ENCODE results near the gene SAMD4B.

Gene SAMD4B, protein sequence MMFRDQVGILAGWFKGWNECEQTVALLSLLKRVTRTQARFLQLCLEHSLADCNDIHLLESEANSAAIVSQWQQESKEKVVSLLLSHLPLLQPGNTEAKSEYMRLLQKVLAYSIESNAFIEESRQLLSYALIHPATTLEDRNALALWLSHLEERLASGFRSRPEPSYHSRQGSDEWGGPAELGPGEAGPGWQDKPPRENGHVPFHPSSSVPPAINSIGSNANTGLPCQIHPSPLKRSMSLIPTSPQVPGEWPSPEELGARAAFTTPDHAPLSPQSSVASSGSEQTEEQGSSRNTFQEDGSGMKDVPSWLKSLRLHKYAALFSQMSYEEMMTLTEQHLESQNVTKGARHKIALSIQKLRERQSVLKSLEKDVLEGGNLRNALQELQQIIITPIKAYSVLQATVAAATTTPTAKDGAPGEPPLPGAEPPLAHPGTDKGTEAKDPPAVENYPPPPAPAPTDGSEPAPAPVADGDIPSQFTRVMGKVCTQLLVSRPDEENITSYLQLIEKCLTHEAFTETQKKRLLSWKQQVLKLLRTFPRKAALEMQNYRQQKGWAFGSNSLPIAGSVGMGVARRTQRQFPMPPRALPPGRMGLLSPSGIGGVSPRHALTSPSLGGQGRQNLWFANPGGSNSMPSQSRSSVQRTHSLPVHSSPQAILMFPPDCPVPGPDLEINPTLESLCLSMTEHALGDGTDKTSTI
- 39.5 to 74.0 (median 42.6) reads per million in 9 experiments for total RNA-seq

DNA sequence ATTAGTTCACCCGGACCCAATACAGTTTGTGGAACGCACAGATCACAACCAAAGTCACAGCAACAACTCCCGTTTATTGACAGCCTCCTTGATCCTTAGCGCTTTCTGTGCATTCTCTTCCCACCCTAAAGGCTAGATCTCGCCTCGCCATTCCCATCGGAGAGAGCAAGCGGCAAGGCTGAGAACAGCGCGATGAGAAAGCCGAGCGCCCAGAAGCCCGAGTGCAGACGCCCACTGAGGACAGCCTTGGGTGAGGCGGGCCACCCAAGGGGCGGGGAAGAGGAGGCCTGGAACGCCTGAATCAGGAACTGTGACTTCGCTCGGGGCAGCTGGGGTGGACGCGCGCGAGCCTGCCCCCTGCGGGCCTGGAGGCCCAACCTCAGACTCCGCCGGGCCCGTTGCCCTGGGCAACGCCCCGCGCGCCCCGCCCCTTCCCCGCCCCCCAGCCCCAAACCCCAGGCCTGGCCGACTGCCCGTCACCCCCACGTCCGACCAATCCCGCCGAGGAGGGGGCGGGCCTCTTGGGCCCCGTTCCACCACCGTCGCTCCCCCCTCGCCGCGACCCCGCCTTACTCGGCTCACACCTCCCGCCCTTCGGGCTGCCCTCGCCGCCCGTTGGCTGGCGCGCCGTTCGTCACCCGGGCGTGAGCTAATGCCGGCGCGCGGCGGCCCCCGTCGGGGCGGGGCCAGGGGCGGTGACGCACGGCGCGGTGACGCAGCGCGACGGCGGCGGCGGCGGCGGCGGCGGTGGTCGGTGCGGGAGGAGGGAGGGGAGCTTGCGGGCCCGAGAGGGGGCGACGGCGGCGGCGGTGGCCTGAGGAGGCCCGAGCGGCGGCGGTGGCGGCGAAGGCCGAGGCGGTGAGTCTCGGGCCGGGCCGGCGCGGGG lies at the start of gene SAMD4B:
Gene SAMD4B, plus strand, starts transcription at position 703 of the 886 bp plus-strand sequence. CDS start 14,473 bp downstream, outside the sequence.
- DNase-seq, result peak; percentile 98 to 99 (median 99)
- Mint-ChIP-seq H3K27me3 (no peaks in the 10 kb centered on the region), H3K27ac (peak within 1 kb of the TSS; percentile 91 to 95), H3K4me3 (peak within 1 kb of the TSS; percentile 95 to 97), H3K36me3 (ENCODE audit: insufficient read depth) (peaks cover 16% of the 10 kb centered on the region), H3K9me3 (no peaks in the 10 kb centered on the region), H3K4me1 (ENCODE audit: low read depth in 2 of 2) (peaks cover 40 to 60% of the 10 kb centered on the region in 2 donors)
- ATAC-seq (replicated peaks), result peak; percentile 87

DNA sequence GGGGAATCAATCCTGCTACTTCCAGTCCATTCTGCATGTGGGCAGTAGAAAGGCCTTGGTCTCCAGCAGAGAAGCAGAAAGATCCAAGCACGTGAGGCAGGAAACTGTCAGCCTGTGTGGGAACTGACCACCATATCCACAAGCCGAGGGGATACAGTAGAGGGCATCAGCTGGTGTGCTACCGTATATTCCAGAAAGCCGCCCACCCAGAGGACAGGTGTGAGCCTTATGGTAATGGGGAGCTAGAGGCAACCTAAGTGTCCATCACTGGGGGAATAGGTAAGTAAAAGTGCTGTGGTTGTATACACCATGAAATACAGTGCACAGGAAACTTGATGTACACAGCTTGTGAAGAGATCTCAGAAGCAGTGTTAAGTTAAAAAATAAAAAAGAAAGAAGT lies 48.8 kb upstream of the SAMD4B start:
- Mint-ChIP-seq H3K27ac (no peak overlapping the region), H3K27me3 (no peaks in the 10 kb centered on the region), H3K9me3 (no peaks in the 10 kb centered on the region), H3K4me1 (ENCODE audit: low read depth in 2 of 2) (peaks cover 22 to 28% of the 10 kb centered on the region in 2 donors), H3K36me3 (ENCODE audit: insufficient read depth) (peaks cover 10% of the 10 kb centered on the region), H3K4me3 (no peak overlapping the region)
- DNase-seq (no peak), ATAC-seq (replicated peaks) (no peak)

DNA sequence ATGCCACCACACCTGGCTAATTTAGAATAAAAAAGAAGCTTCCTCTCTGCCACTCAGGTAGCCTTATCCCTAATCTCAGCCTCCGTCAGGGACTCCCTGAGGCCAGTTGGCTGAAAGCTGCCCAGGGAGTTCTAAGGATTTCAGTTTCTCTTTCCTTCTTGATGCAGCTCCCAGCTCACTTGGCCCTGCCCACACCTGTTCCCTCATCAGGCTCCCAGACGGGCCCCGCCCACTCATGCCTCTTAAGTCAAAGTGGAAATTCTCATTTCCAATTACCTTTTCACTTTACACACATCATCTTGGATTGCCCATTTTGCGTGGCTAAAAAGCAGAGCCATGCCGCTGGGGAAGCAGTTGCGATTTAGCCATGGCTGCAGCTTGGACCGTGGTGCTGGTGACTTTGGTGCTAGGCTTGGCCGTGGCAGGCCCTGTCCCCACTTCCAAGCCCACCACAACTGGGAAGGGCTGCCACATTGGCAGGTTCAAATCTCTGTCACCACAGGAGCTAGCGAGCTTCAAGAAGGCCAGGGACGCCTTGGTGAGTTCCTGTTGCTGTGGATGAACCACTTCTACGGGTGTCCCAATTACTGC lies 46.1 kb upstream of the SAMD4B start, which contains the start of gene IFNL1:
Gene IFNL1, plus strand, starts transcription at position 353 of the 591 bp plus-strand sequence. Its CDS starts 15 bp downstream, at position 368.
- ATAC-seq (replicated peaks), result no peak
- H3K4me3 Mint-ChIP-seq, result peak within 1 kb of the TSS in 1 of 2 donors; percentile 54
- DNase-seq, result no peak
- H3K9me3 Mint-ChIP-seq, result no peaks in the 10 kb centered on the region
- H3K4me1 Mint-ChIP-seq (ENCODE audit: low read depth in 2 of 2), result peaks cover 36 to 50% of the 10 kb centered on the region in 2 donors
- peak within 1 kb of the TSS; percentile 75 to 87 for H3K27ac Mint-ChIP-seq
- H3K36me3 Mint-ChIP-seq (ENCODE audit: insufficient read depth), result peaks cover 21% of the 10 kb centered on the region
- H3K27me3 Mint-ChIP-seq, result no peaks in the 10 kb centered on the region

DNA sequence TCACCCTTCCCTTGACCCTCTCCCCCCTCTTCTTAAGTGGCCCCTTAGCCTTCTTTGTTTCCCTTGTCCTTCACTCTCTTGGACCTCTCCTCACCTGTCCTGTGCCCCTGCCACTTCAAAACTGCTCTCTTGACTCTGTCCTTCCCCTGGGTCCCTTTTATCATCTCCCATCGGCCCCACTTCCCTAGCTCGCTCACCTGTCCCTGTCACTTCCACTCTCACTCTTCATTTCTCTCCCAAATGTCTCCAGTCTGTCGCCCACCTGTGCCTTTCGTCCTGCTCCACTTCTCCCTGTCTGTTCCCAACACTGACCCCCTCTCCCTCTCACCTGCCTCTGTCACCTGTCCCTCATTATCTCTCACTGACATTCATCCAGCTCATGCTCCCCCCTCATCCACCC lies 45.3 kb upstream of the SAMD4B start:
- DNase-seq (no peak), ATAC-seq (replicated peaks) (no peak)
- Mint-ChIP-seq H3K27ac (peak overlapping the region; percentile 75 to 87), H3K27me3 (no peaks in the 10 kb centered on the region), H3K9me3 (no peaks in the 10 kb centered on the region), H3K4me1 (ENCODE audit: low read depth in 2 of 2) (peaks cover 36 to 50% of the 10 kb centered on the region in 2 donors), H3K4me3 (peak overlapping the region in 1 of 2 donors; percentile 54), H3K36me3 (ENCODE audit: insufficient read depth) (peaks cover 21% of the 10 kb centered on the region)

DNA sequence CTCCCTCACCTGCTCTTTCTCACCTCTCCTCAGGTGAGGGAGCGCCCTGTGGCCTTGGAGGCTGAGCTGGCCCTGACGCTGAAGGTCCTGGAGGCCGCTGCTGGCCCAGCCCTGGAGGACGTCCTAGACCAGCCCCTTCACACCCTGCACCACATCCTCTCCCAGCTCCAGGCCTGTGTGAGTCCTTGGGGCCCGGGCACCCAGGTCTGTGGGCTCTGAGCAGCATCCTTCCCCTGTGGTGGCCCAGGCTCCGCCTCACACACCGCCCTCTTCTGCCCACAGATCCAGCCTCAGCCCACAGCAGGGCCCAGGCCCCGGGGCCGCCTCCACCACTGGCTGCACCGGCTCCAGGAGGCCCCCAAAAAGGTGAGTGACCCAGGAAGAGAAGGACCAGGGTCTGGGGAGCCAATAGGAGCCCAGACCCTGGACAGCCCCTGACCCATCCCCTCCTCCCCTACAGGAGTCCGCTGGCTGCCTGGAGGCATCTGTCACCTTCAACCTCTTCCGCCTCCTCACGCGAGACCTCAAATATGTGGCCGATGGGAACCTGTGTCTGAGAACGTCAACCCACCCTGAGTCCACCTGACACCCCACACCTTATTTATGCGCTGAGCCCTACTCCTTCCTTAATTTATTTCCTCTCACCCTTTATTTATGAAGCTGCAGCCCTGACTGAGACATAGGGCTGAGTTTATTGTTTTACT lies 44.1 kb upstream of the SAMD4B start:
- Mint-ChIP-seq H3K4me3 (peak overlapping the region; percentile 75 to 81), H3K36me3 (ENCODE audit: insufficient read depth) (peaks cover 21% of the 10 kb centered on the region), H3K4me1 (ENCODE audit: low read depth in 2 of 2) (peaks cover 38 to 50% of the 10 kb centered on the region in 2 donors), H3K27me3 (no peaks in the 10 kb centered on the region), H3K27ac (peak overlapping the region; percentile 69 to 87), H3K9me3 (no peaks in the 10 kb centered on the region)
- ATAC-seq (replicated peaks) (peak; percentile 90), DNase-seq (peak; percentile 77 to 81 (median 78))

DNA sequence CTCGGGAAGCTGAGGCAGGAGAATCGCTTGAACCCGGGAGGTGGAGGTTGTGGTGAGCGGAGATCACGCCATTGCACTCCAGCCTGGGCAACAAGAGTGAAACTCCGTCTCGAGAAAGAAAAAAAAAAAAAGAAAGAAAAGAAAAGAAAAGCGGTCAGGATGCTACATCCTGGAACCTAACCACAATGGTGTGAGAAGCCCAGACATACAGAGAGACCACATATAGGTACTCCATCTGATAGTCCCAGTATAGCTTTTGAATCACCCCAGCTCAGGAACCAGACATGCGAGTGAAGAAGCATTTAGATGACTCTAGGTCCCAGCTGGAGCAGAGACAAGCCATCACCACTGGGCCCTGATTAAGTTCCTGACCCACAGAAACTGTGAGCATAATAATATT lies 42.8 kb upstream of the SAMD4B start:
- peak overlapping the region; percentile 64 to 81 for H3K4me3 Mint-ChIP-seq
- no peaks in the 10 kb centered on the region for H3K27me3 Mint-ChIP-seq
- peak overlapping the region; percentile 71 to 87 for H3K27ac Mint-ChIP-seq
- peak; percentile 51 for ATAC-seq (replicated peaks)
- H3K36me3 Mint-ChIP-seq (ENCODE audit: insufficient read depth), result peaks cover 21% of the 10 kb centered on the region
- DNase-seq, result peak in 2 of 3 experiments; percentile 23 to 26
- peaks cover 37 to 47% of the 10 kb centered on the region in 2 donors for H3K4me1 Mint-ChIP-seq (ENCODE audit: low read depth in 2 of 2)
- no peaks in the 10 kb centered on the region for H3K9me3 Mint-ChIP-seq

DNA sequence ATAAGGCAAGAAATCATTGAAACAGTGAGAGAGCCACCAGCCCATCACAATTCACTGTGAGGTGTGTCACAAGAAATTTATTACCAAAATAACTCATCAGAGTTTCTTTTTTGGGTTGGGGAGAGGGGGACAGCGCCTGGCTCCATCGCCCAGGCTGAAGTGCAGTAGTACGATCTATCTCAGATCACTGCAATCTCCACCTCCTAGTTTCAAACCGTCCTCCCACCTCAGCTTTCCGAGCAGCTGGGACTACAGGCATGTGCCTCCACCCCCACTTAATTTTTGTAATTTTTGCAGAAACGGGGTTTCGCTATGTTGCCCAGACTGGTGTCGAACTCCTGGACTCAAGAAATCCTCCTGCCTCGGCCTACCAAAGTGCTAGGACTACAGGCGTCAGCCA lies 42.4 kb upstream of the SAMD4B start:
- no peak for ATAC-seq (replicated peaks)
- H3K4me3 Mint-ChIP-seq, result peak overlapping the region; percentile 64 to 81

DNA sequence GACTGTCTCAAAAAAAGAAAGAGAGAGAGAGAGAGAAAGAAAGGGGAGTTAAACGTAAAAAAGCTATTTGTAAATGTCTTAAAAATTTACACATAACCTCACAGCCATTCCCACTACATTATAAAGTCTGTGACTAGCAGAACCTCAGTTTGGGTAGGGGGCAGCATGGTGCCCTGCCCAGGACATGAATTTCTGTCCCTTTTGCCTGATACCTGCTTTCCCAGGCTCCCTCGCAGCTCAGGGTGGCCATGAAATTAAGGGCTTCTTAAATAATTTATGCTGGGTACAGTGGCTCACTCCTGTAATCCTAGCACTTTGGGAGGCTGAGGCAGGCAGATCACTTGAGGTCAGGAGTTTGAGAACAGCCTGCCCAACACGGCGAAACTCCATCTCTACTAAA lies 41.2 kb upstream of the SAMD4B start:
- peaks cover 38 to 45% of the 10 kb centered on the region in 2 donors for H3K4me1 Mint-ChIP-seq (ENCODE audit: low read depth in 2 of 2)
- no peaks in the 10 kb centered on the region for H3K27me3 Mint-ChIP-seq
- H3K27ac Mint-ChIP-seq, result peak overlapping the region in 1 of 2 donors; percentile 16
- ATAC-seq (replicated peaks) (no peak), DNase-seq (no peak)
- no peaks in the 10 kb centered on the region for H3K9me3 Mint-ChIP-seq
- peaks cover 21% of the 10 kb centered on the region for H3K36me3 Mint-ChIP-seq (ENCODE audit: insufficient read depth)
- H3K4me3 Mint-ChIP-seq, result no peak overlapping the region

More for the DNA sequence above, 42.4 kb upstream of the SAMD4B start:
- peaks cover 37 to 46% of the 10 kb centered on the region in 2 donors for H3K4me1 Mint-ChIP-seq (ENCODE audit: low read depth in 2 of 2)
- peak overlapping the region; percentile 71 to 87 for H3K27ac Mint-ChIP-seq
- no peaks in the 10 kb centered on the region for H3K9me3 Mint-ChIP-seq
- H3K27me3 Mint-ChIP-seq, result no peaks in the 10 kb centered on the region
- H3K36me3 Mint-ChIP-seq (ENCODE audit: insufficient read depth), result peaks cover 21% of the 10 kb centered on the region
- no peak for DNase-seq

DNA sequence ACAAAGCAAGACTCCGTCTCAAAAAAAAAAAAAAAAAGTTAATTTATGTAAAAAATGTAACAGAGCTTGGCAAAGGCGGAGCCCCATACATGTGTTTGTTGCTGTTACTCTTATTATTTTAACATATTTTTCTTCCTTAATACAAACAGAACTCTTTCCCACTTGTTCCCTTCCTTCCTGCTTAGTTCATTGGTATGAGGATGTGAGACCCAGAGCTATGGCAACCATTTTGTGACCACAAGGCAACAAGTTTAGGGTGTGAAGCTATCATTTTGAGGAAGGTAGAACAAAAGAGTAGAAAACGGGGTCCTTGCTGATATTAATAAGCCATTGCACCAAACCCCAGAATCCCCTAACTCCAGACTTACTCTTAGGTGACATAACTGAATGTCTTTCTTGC lies 40.7 kb upstream of the SAMD4B start:
- DNase-seq (no peak), ATAC-seq (replicated peaks) (no peak)
- Mint-ChIP-seq H3K36me3 (ENCODE audit: insufficient read depth) (peaks cover 21% of the 10 kb centered on the region), H3K9me3 (no peaks in the 10 kb centered on the region), H3K27ac (peak overlapping the region in 1 of 2 donors; percentile 16), H3K27me3 (no peaks in the 10 kb centered on the region), H3K4me1 (ENCODE audit: low read depth in 2 of 2) (peaks cover 34 to 39% of the 10 kb centered on the region in 2 donors), H3K4me3 (no peak overlapping the region)

DNA sequence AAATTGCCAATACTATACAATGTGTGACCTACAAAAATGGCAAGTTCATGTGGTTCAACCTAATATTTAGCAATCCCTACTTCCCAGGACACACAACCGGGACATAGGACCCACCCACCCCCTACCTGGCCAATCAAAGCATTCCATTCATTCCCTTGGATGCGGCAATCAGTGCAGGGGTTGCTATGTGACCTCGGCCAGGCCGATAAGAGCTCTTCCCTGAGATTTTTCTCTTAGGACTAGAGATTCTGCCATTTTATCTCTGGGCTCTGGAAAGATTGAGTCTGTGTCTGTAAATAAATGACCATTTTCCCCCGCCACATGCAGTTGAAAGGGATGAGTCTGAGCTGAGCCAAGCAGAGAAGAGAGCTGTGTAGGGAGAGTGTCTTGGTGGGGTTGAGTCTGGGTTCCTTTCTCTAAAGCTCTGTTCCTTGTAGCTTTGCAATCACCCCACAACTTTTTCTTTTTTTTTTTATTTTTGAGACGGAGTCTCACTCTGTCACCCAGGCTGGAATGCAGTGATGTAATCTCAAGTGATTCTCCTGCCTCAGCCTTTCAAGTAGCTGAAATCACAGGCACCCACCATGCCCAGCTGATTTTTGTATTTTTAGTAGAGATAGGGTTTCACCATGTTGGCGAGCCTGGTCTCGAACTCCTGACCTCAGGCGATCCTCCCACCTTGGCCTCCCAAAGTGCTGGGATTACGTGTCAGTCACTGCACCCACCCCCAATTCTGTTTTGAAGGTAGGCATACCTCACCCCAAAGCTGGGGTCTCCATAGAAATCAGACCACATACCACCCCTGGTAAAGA lies 38.6 kb upstream of the SAMD4B start:
- peaks cover 9% of the 10 kb centered on the region for H3K36me3 Mint-ChIP-seq (ENCODE audit: insufficient read depth)
- DNase-seq (no peak), ATAC-seq (replicated peaks) (no peak)
- no peak overlapping the region for H3K4me3 Mint-ChIP-seq
- H3K4me1 Mint-ChIP-seq (ENCODE audit: low read depth in 2 of 2), result peaks cover 17 to 20% of the 10 kb centered on the region in 2 donors
- H3K27ac Mint-ChIP-seq, result no peak overlapping the region
- H3K9me3 Mint-ChIP-seq, result no peaks in the 10 kb centered on the region
- H3K27me3 Mint-ChIP-seq, result no peaks in the 10 kb centered on the region

DNA sequence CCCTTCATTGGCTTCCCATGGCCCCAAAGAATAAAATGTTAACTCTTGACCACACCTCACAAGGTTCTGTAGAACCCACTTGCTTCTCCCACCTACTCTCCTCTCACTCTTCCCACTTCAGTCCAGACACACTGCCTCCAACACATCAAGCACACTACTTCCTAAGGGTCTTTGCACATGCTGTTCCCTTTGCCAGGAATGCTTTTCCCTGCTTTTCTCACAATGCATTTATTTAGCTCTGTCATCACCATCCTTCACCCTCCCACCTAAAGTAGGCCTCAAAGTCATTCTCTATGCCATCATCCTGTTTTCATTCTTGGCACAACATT lies 38.1 kb upstream of the SAMD4B start:
- H3K4me3 Mint-ChIP-seq, result no peak overlapping the region
- peaks cover 20 to 23% of the 10 kb centered on the region in 2 donors for H3K4me1 Mint-ChIP-seq (ENCODE audit: low read depth in 2 of 2)
- H3K36me3 Mint-ChIP-seq (ENCODE audit: insufficient read depth), result peaks cover 4% of the 10 kb centered on the region
- no peak overlapping the region for H3K27ac Mint-ChIP-seq
- DNase-seq (no peak), ATAC-seq (replicated peaks) (no peak)
- H3K27me3 Mint-ChIP-seq, result no peaks in the 10 kb centered on the region
- no peaks in the 10 kb centered on the region for H3K9me3 Mint-ChIP-seq
